K562 (cell line): ENCODE measurements around the gene HDAC9. TPM values are rescaled to one million over a fixed set of nuclear protein-coding genes. Genes with fewer than 3 reads are reported as not detected.

Experiments
- ATAC-seq: fragments of 200-7000 bp; cut with Tn5 transposase; 3 replicates; pipeline ENCODE4 v1.9.1; 2020; ENCODE audit warnings: moderate library complexity
- BruUV-seq: library from RNA; stranded (reverse); fragments of 400-500 nt; replicated peaks from 2 replicates; lab custom pipeline; 2021; lab: Mats Ljungman, UMichigan
- CTCF ChIA-PET: fragments of 300-600 bp; formaldehyde crosslinking; extraction: SDS; loops from one replicate; lab custom pipeline; 2021; ENCODE audit warnings: low intra/inter-chr PET ratio; lab: Yijun Ruan, JAX
- POLR2A ChIA-PET: fragments of 300-600, 350-650 bp; sonication (Branson Sonifier 250); formaldehyde crosslinking; extraction: SDS; loops from one replicate; lab custom pipeline; 2021; ENCODE audit warnings: antibody characterized with exemption, inconsistent platforms; lab: Yijun Ruan, JAX
- DNase-seq, 4 experiments: peaks; one replicate each; pipeline versions ENCODE4 v3.0.0 to v3.0.0-alpha.2; 2011 to 2018; ENCODE audit warnings: low spot score in 3 of 4, mixed read lengths in 3 of 4; ENCODE audit errors: extremely low read depth in 1 of 4
- FAIRE-seq: peaks from 2 replicates; lab custom pipeline; 2011; peaks lifted over from hg19 to GRCh38; lab: Jason Lieb, UNC
- H2AFZ ChIP-seq: 2 replicates; pipeline ENCODE4 v1.6.0; 2011; ENCODE audit warnings: low read depth, low read length, control low read depth, inconsistent platforms
- H3K27ac ChIP-seq: fragments of 200-600 bp; 3 replicates; pipeline ENCODE4 v1.8.0; 2011; ENCODE audit warnings: low read depth, mild to moderate bottlenecking, control low read depth, inconsistent platforms, low read length, moderate library complexity, mixed read lengths; ENCODE audit errors: extremely low read depth
- H3K27me3 ChIP-seq, 2 experiments: fragments of 300-600 bp in 1 of 2; 2 replicates in 1 of 2; 3 replicates in 1 of 2; pipeline versions ENCODE4 v1.6.0 to v1.8.0; 2011; ENCODE audit warnings: inconsistent platforms in 2 of 2, low read length in 2 of 2, mild to moderate bottlenecking in 1 of 2, mixed read lengths in 1 of 2, moderate library complexity in 1 of 2; ENCODE audit not compliant: control insufficient read depth in 2 of 2, insufficient read depth in 2 of 2
- H3K36me3 ChIP-seq: fragments of 300-600 bp; 3 replicates; pipeline ENCODE4 v1.8.0; 2011; ENCODE audit warnings: mild to moderate bottlenecking, low read length, inconsistent platforms; ENCODE audit not compliant: control insufficient read depth, insufficient read depth
- H3K4me1 ChIP-seq, 2 experiments: fragments of 200-600 bp in 1 of 2; replicated peaks in 1 of 2; 2 replicates in 1 of 2; 3 replicates in 1 of 2; pipeline versions ENCODE4 v1.5.1 to v1.8.0; 2011; ENCODE audit warnings: inconsistent platforms in 2 of 2, low read length in 2 of 2, mild to moderate bottlenecking in 1 of 2, mixed read lengths in 1 of 2, moderate library complexity in 1 of 2; ENCODE audit not compliant: control insufficient read depth in 2 of 2, insufficient read depth in 2 of 2
- H3K4me2 ChIP-seq: 2 replicates; pipeline ENCODE4 v1.6.1; 2011; ENCODE audit warnings: low read length, control low read depth, inconsistent platforms, mixed read lengths; ENCODE audit not compliant: insufficient read depth
- H3K4me3 ChIP-seq: fragments of 200-600 bp; sonication (generic), shearing (Covaris generic); 2 replicates; pipeline ENCODE4 v1.5.1; 2016; ENCODE audit warnings: control low read depth, inconsistent platforms
- H3K79me2 ChIP-seq: fragments of 200-600 bp; 3 replicates; pipeline ENCODE4 v1.8.0; 2011; ENCODE audit warnings: low read length, inconsistent platforms; ENCODE audit not compliant: control insufficient read depth, insufficient read depth
- H3K9ac ChIP-seq, 2 experiments: 2 replicates each; pipeline versions ENCODE4 v1.6.0 to v1.6.1; 2011; ENCODE audit warnings: low read depth in 2 of 2, low read length in 2 of 2, control low read depth in 1 of 2, inconsistent platforms in 1 of 2, mild to moderate bottlenecking in 1 of 2, mixed read lengths in 1 of 2; ENCODE audit not compliant: insufficient read depth in 1 of 2
- H3K9me1 ChIP-seq: one replicate; pipeline ENCODE4 v1.6.0; 2011; ENCODE audit warnings: inconsistent platforms, mild to moderate bottlenecking, low read length, moderate library complexity; ENCODE audit not compliant: control insufficient read depth, insufficient read depth
- H3K9me3 ChIP-seq: replicated peaks from 2 replicates; pipeline ENCODE4 v1.5.1; 2011; ENCODE audit warnings: low read depth, low read length, inconsistent platforms; ENCODE audit not compliant: control insufficient read depth, insufficient read depth
- H4K20me1 ChIP-seq: replicated peaks from 2 replicates; pipeline ENCODE4 v1.6.1; 2011; ENCODE audit warnings: low read length, inconsistent platforms, mixed read lengths; ENCODE audit not compliant: control insufficient read depth, insufficient read depth
- CTBP1 ChIP-seq: fragments of 450-650 bp; IDR thresholded peaks from 2 replicates; pipeline ENCODE4 v1.6.1; 2016; ENCODE audit warnings: borderline replicate concordance
- EP400 ChIP-seq: fragments of 450-650 bp; IDR thresholded peaks from 2 replicates; pipeline ENCODE4 v1.6.1; 2017; ENCODE audit warnings: antibody characterized with exemption, mild to moderate bottlenecking, moderate library complexity
- ETV1 ChIP-seq: fragments of 450-650 bp; conservative IDR thresholded peaks from 2 replicates; pipeline ENCODE4 v1.6.1; 2016; ENCODE audit warnings: missing genetic modification characterization, control low read depth, low read depth, missing compliant biosample characterization
- EZH2 ChIP-seq: IDR thresholded peaks from 2 replicates; pipeline ENCODE4 v1.6.1; 2012; ENCODE audit warnings: low read depth, mild to moderate bottlenecking, inconsistent platforms, low read length, borderline replicate concordance
- SMARCA4 ChIP-seq: fragments of 450-650 bp; IDR thresholded peaks from 2 replicates; pipeline ENCODE4 v1.6.1; 2016
- YY1 ChIP-seq, 3 experiments: IDR thresholded peaks; 2 replicates each; pipeline ENCODE4 v1.6.1; 2011; ENCODE audit warnings: low read length in 2 of 3, mild to moderate bottlenecking in 2 of 3, moderate library complexity in 2 of 3, borderline replicate concordance in 1 of 3, control low read depth in 1 of 3, low read depth in 1 of 3; ENCODE audit not compliant: insufficient read depth in 3 of 3, insufficient replicate concordance in 2 of 3, control insufficient read depth in 1 of 3, insufficient read length in 1 of 3; ENCODE audit errors: extremely low read depth in 1 of 3
- ZFP1 ChIP-seq: fragments of 450-650 bp; formaldehyde crosslinking; IDR thresholded peaks from 2 replicates; pipeline ENCODE4 v1.4.0; 2020; ENCODE audit warnings: mild to moderate bottlenecking, mixed read lengths
- ZFP36 ChIP-seq: fragments of 150-350 bp; IDR thresholded peaks from 2 replicates; pipeline ENCODE4 v1.6.1; 2018; ENCODE audit warnings: low read length, low read depth; ENCODE audit not compliant: partially characterized antibody
- ZNF217 ChIP-seq: sonication (generic); formaldehyde crosslinking; IDR thresholded peaks from 2 replicates; pipeline ENCODE4 v1.8.0; 2022; ENCODE audit warnings: mild to moderate bottlenecking, missing genetic modification reagents
- ZNF586 ChIP-seq: fragments of 450-650 bp; formaldehyde crosslinking; conservative IDR thresholded peaks from 2 replicates; pipeline ENCODE4 v1.4.0; 2020; ENCODE audit warnings: mild to moderate bottlenecking, moderate library complexity
- ZNF76 ChIP-seq: fragments of 250-450 bp; sonication (Bioruptor Pico); IDR thresholded peaks from 2 replicates; pipeline ENCODE4 v1.4.0; 2020; ENCODE audit warnings: mild to moderate bottlenecking, moderate library complexity, borderline replicate concordance
- whole genome bisulfite sequencing: fragments of 100-300 bp; shearing (Covaris generic); methylation state at CpG from one replicate; pipeline ENCODE4 v1.1.6; 2016; ENCODE audit warnings: low coverage, mixed read lengths; ENCODE audit not compliant: insufficient coverage; ENCODE audit errors: missing lambda C conversion rate; 5-methylcytosine and 5-hydroxymethylcytosine counted together
- in situ Hi-C: fragments of 300-500 bp; cut with MboI; formaldehyde crosslinking; loops from 4 replicates; pipeline ENCODE4 v1.15.0; 2018; ENCODE audit warnings: inconsistent platforms, mixed read lengths
- intact Hi-C: fragments of 100-400 bp; cut with micrococcal nuclease; formaldehyde crosslinking; loops from 2 replicates; pipeline ENCODE4 v1.14.2; 2022
- polyA plus RNA-seq, 8 experiments: library from polyadenylated mRNA; depleted of rRNA in 4 of 8; stranded (reverse) in 5 of 8; unstranded in 3 of 8; fragments of >200 nt; fragmentation: Nextera tagmentation in 2 of 8; fragmentation: Illumina TruSeq in 1 of 8; extraction: Ambion mirVana in 2 of 8; extraction: Trizol in 1 of 8; gene quantifications; 2 replicates each; pipeline versions ENCODE4 v1.2.1 to v1.2.3, GENCODE V29; 2011 to 2014; ENCODE audit warnings: inconsistent platforms in 1 of 8, missing spikeins in 1 of 8
- total RNA-seq, 7 experiments: library from RNA; depleted of rRNA in 6 of 7; stranded (reverse); fragments of >200 nt in 6 of 7; fragmentation: Illumina TruSeq in 2 of 7; extraction: Trizol in 2 of 7; gene quantifications; 2 replicates each; pipeline versions ENCODE4 v1.2.1 to v1.2.3, GENCODE V29; 2011 to 2021; ENCODE audit warnings: low replicate concordance in 1 of 7
- TF ChIP-seq, protein P1 (sequence below): fragments of 450-650 bp; formaldehyde crosslinking; IDR thresholded peaks from 2 replicates; pipeline ENCODE4 v1.4.0; 2022; ENCODE audit warnings: missing genetic modification characterization
- TF ChIP-seq, protein P2 (sequence below): sonication (generic); formaldehyde crosslinking; IDR thresholded peaks from 2 replicates; pipeline ENCODE4 v1.8.0; 2022; ENCODE audit warnings: mild to moderate bottlenecking, low read depth, missing genetic modification reagents
- TF ChIP-seq, protein P3 (sequence below): fragments of 150-350 bp; conservative IDR thresholded peaks from 2 replicates; pipeline ENCODE4 v1.6.1; 2014; ENCODE audit warnings: low read length

The HDAC9 gene
- total and polyA plus RNA-seq, 9 of the 15 experiments (the other 6 are each of a cell fraction or from before 2014, with no cell fraction given) = 0.08 to 0.91 (median 0.33) TPM

- H3K27me3 ChIP-seq = no peaks in the 10 kb centered on the region
- 0% methylated on average over 4 of the region's 4 CpGs for WGBS
These were observed 504.9 kb downstream of the HDAC9 start for GRCh38 chr7:19000410-19000809.

More at GRCh38 chr7:19000410-19000809, 504.9 kb downstream of the HDAC9 start:
- no TSS peak for BruUV-seq
- Histone ChIP-seq H3K4me3 (no peak overlapping the region), H3K9me3 (no peaks in the 10 kb centered on the region), H3K9ac (no peak overlapping the region), H2AFZ (no peak overlapping the region), H3K9me1 (no peaks in the 10 kb centered on the region), H3K4me2 (no peak overlapping the region), H3K4me1 (no peaks in the 10 kb centered on the region), H3K36me3 (no peaks in the 10 kb centered on the region), H4K20me1 (no peaks in the 10 kb centered on the region), H3K27ac (no peak overlapping the region), H3K79me2 (no peaks in the 10 kb centered on the region)
- in situ Hi-C loops = no loop called here
- ChIA-PET CTCF (no interaction called here), POLR2A (no interaction called here)
- no peak for ATAC-seq
- no peak for DNase-seq
- no peak for FAIRE-seq
- TF ChIP-seq, protein P1, sequence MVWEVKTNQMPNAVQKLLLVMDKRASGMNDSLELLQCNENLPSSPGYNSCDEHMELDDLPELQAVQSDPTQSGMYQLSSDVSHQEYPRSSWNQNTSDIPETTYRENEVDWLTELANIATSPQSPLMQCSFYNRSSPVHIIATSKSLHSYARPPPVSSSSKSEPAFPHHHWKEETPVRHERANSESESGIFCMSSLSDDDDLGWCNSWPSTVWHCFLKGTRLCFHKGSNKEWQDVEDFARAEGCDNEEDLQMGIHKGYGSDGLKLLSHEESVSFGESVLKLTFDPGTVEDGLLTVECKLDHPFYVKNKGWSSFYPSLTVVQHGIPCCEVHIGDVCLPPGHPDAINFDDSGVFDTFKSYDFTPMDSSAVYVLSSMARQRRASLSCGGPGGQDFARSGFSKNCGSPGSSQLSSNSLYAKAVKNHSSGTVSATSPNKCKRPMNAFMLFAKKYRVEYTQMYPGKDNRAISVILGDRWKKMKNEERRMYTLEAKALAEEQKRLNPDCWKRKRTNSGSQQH (CRISPR knock-in tag) = no peak
- no peak for TF ChIP-seq ETV1
- TF ChIP-seq ZFP1 (CRISPR knock-in tag) = no peak
- no peak for TF ChIP-seq CTBP1
- TF ChIP-seq ZNF586 (CRISPR knock-in tag) = no peak
- TF ChIP-seq ZFP36 = no peak
- TF ChIP-seq, protein P2, sequence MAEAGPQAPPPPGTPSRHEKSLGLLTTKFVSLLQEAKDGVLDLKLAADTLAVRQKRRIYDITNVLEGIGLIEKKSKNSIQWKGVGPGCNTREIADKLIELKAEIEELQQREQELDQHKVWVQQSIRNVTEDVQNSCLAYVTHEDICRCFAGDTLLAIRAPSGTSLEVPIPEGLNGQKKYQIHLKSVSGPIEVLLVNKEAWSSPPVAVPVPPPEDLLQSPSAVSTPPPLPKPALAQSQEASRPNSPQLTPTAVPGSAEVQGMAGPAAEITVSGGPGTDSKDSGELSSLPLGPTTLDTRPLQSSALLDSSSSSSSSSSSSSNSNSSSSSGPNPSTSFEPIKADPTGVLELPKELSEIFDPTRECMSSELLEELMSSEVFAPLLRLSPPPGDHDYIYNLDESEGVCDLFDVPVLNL (CRISPR knock-in tag) = no peak
- TF ChIP-seq, protein P3, sequence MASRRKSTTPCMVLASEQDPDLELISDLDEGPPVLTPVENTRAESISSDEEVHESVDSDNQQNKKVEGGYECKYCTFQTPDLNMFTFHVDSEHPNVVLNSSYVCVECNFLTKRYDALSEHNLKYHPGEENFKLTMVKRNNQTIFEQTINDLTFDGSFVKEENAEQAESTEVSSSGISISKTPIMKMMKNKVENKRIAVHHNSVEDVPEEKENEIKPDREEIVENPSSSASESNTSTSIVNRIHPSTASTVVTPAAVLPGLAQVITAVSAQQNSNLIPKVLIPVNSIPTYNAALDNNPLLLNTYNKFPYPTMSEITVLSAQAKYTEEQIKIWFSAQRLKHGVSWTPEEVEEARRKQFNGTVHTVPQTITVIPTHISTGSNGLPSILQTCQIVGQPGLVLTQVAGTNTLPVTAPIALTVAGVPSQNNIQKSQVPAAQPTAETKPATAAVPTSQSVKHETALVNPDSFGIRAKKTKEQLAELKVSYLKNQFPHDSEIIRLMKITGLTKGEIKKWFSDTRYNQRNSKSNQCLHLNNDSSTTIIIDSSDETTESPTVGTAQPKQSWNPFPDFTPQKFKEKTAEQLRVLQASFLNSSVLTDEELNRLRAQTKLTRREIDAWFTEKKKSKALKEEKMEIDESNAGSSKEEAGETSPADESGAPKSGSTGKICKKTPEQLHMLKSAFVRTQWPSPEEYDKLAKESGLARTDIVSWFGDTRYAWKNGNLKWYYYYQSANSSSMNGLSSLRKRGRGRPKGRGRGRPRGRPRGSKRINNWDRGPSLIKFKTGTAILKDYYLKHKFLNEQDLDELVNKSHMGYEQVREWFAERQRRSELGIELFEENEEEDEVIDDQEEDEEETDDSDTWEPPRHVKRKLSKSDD = no peak
- TF ChIP-seq YY1 (IDR thresholded peaks at IDR 0.05; ENCODE audit: borderline replicate concordance in 1 of 3, control insufficient read depth in 1 of 3, extremely low read depth in 1 of 3, insufficient read depth in 3 of 3, insufficient read length in 1 of 3, insufficient replicate concordance in 2 of 3, low read depth in 1 of 3, low read length in 2 of 3) = no peak
- no peak for TF ChIP-seq EZH2
- no peak for TF ChIP-seq EP400
- TF ChIP-seq SMARCA4 = no peak
- no peak for TF ChIP-seq ZNF76 (CRISPR knock-in tag)
- no peak for TF ChIP-seq ZNF217 (CRISPR knock-in tag)
- intact Hi-C loops = no loop called here
